ENCODE data around the gene UBR3.

- no peak for TF ChIP-seq GATA2 (IDR thresholded peaks at IDR 0.05; ENCODE audit: low read depth, low read length)
- no peak for TF ChIP-seq GATA3 (IDR thresholded peaks at IDR 0.05; ENCODE audit: low read depth, low read length)
Measured at GRCh38 chr2:170034596-170034995, 207.3 kb downstream of the UBR3 start.

Measured in SH-SY5Y (cell line).